IPS-18c (cell line): ENCODE measurements around the gene PPM1N.
"Not testable (repeated sequence)": the region's sequence is repeated elsewhere in the genome, so short reads cannot be mapped to it uniquely, and the experiment has no call there.

Experiments used
- H3K4me3 ChIP-seq: 2 replicates; pipeline ENCODE4 v1.7.0; 2013; ENCODE audit warnings: low read depth, mild to moderate bottlenecking, low read length, moderate library complexity; ENCODE audit not compliant: insufficient read depth
- H3K9me3 ChIP-seq: one replicate; pipeline ENCODE4 v1.6.1; 2013; ENCODE audit warnings: mild to moderate bottlenecking, low read length, moderate library complexity; ENCODE audit not compliant: control insufficient read depth, insufficient read depth

The PPM1N gene

DNA sequence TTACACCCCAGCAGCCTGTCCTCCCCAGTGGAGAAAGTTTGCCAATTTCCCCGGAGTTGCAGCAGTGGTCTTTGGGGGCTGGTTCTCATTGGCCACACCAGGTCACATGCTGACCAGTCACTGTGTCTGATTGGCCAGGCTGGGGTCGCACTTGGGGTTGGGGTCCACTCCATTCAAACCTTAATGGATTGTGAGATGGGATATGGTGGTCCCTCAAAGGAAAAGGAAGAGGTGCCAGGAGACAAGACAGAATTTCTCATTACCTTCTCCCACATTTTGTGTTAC, 3.4 kb downstream of the PPM1N start:
- Histone ChIP-seq H3K4me3 (0 out of 2 replicates have a peak overlapping the region, but pooled peaks have one; percentile 28), H3K9me3 (no peaks in the 10 kb centered on the region)

- Histone ChIP-seq H3K4me3 (0 out of 2 replicates have a peak overlapping the region, but pooled peaks have one; percentile 28), H3K9me3 (no peaks in the 10 kb centered on the region)
Measured at GRCh38 chr19:45502111-45502510, 3.9 kb downstream of the PPM1N start.

- no peaks in the 10 kb centered on the region for H3K9me3 ChIP-seq
- H3K4me3 ChIP-seq, result no peak overlapping the region
Measured at GRCh38 chr19:45503909-45504308, 5.7 kb downstream of the PPM1N start.

GRCh38 chr19:45505151-45505995, 7.1 kb downstream of the PPM1N start:
- Histone ChIP-seq H3K4me3 (no peak overlapping the region), H3K9me3 (no peaks in the 10 kb centered on the region)

- H3K4me3 ChIP-seq, result peak overlapping the region; percentile 98; the same call in 1 of the 2 replicates
- no peaks in the 10 kb centered on the region for H3K9me3 ChIP-seq
Measured at GRCh38 chr19:45505996-45506245, 7.7 kb downstream of the PPM1N start.

- Histone ChIP-seq H3K4me3 (peak overlapping the region; percentile 98), H3K9me3 (no peaks in the 10 kb centered on the region)
Measured at GRCh38 chr19:45506246-45506988, 8.2 kb downstream of the PPM1N start.

- peak within 1 kb of the TSS; percentile 98 for H3K4me3 ChIP-seq
- H3K9me3 ChIP-seq, result no peaks in the 10 kb centered on the region
Measured at GRCh38 chr19:45506989-45507871, 9.0 kb downstream of the PPM1N start, which contains the start of gene VASP. VASP (plus strand) TSS chr19:45507479; CDS start chr19:45507772, 293 bp downstream.

DNA sequence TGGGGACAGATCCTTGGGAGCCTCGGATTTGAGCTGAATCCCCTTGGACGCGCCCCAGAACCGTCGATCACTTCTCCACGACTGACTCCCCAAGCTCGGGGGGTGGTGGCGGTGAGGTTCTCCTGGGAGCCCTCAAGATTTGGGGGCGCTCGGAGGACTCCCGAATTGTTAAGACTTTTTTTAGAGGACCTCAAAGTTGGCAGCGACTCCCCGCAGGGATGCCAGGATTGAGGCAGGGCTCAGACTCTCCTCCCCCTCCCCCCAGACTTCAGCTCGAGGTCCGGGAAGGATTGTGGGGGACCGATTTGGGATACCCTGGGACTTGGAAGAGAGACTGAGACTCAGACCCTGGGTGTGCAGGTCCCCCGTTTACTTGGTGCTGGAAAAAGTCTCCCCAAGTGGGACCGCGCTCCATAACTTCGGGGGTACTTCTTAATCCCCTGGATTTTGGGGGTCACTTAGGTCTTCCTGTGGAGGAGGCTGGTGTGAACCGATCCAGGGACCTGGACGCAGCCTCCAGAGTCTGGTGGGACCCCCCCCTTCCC, 9.7 kb downstream of the PPM1N start:
- Histone ChIP-seq H3K4me3 (peak overlapping the region; percentile 98), H3K9me3 (no peaks in the 10 kb centered on the region)

DNA sequence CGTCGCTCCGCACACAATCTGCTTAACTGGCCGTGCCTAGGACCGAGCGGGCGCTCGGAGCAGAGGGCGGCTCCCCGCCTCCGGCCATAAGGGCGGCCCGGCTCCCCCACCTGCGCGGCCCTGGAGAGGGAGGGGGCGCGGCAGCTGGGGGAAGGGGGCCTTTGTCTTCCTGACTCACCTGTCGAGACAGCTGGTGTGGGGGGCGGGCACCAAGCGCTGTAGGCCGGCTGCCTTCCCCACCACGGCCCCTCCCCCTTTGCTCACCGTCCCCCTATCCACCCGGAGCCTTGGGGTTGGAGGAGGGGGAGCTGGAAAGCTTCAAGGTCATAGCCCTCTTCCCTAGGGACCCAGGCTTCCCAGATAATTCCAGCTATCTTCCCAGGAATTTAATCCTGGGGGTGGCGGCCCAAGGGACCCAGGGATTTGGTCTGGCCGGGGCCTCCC, 10.2 kb downstream of the PPM1N start:
- Histone ChIP-seq H3K4me3 (peak overlapping the region; percentile 98), H3K9me3 (no peaks in the 10 kb centered on the region)

DNA sequence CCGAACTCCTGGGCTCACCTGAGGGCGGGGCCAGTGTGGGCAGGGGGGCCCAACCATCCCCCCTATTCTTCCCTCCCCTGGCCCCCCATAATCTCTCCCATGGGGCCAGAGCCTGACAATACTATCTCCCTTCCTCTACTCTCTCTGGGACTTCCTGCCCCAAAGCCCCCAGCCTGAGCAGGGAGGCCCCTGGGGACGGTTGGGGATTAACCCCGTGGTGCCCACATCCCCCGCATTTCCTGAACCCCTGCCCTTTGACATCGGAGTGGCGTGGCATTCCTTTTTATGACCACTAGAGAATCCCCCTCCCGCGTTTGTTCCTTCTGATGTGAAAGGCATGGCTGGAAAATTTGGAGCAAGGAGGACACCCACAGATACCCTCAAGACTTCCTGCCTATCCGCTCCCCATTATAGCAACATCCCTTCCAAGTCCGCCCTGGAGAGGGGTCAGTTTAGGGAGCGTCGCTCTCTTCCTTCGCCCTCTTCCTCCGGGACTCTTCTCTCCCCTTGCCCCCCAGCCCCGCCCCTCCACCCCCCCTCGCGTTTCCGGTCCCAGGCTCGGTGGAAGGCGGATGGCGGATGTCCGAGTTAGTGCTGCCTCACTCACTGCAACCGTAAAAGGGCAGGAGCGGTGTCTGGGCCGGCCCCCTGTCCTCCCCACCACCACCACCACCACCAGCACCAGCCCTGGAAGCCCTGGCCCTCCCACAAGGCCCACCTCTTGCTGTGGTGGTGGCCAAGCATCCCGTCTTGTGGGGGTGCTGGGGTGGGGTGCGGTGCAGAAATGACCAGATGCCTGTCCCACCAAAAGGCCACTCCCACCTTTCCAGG, 10.8 kb downstream of the PPM1N start:
- Histone ChIP-seq H3K9me3 (no peaks in the 10 kb centered on the region), H3K4me3 (peak overlapping the region; percentile 98)

GRCh38 chr19:45509692-45510015, 11.4 kb downstream of the PPM1N start:
- Histone ChIP-seq H3K4me3 (peak overlapping the region; percentile 98), H3K9me3 (no peaks in the 10 kb centered on the region)

DNA sequence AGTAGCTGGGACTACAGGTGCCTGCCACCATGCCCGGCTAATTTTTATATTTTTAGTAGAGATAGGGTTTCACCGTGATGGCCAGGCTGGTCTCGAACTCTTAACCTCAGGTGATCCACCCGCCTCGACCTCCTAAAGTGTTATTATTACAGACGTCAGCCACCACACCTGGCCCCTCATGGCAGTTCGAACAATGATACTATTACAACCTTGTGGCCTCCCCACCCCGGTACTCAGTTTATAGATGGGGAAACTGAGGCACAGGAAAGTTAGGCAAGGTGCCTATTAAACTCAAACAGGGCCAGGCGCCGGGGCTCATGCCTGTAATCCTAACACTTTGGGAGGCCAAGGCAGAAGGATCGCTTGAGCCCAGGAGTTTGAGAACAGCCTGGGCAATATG, 12.1 kb downstream of the PPM1N start:
- not testable (repeated sequence) for H3K4me3 ChIP-seq, H3K9me3 ChIP-seq

DNA sequence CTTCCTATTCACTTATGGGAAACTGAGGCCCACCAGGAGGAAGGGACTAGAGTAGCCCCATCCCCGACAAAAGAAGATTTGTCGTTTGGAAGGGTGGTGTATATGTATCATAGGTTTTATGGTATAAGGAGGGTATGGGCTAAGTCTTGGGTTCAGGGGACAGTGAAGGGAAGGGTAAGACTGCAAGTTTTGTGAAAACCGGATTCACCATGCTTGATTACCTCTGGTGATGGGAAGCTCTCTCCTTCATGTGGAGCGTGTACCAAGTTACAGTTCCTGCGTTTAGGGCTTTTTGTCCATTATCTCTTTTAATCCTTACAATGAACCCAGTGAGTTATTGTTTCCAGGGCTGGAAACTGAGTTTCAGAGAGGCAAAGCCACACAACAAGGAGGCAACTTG, 12.8 kb downstream of the PPM1N start:
- Histone ChIP-seq H3K9me3 (no peaks in the 10 kb centered on the region), H3K4me3 (no peak overlapping the region)

GRCh38 chr19:45512881-45513483, 14.7 kb downstream of the PPM1N start:
- H3K4me3 ChIP-seq, result no peak overlapping the region

DNA sequence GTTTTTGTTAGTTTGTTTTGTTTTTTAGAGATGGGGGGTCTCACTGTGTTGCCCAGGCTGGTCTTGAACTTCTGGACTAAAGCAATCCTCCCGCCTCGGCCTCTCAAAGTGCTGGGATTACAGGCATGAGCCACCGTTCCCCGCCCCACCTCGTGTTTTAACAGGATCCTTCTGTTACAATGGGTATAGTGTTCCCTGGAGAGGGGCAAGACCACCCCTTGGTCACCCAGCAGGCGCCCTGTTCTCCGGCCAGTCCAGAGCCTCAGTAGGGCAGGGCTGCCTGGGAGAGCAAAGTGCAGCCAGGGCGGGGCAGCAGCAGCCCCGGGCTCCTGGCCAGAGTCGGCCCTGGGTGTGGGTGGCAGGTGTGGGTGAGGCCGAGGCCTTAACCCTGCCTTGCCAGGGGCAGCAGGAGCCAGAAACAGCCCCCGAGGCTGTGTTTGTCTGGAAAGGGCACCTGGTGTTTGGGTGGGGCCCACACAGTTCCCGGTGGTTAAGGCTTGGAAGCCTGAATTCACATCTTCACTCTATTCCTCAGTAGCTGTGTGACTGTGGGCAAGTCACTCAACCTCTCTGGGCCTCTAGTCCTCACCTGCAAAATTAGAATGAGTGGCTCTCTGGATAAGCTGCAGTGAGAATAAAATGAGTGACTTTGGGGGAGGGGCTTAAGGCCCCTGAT, 16.3 kb downstream of the PPM1N start:
- Histone ChIP-seq H3K9me3 (no peaks in the 10 kb centered on the region), H3K4me3 (no peak overlapping the region)

More at GRCh38 chr19:45512881-45513483, 14.7 kb downstream of the PPM1N start:
- no peaks in the 10 kb centered on the region for H3K9me3 ChIP-seq

GRCh38 chr19:45515081-45515624, 16.9 kb downstream of the PPM1N start:
- no peak overlapping the region for H3K4me3 ChIP-seq
- H3K9me3 ChIP-seq, result no peaks in the 10 kb centered on the region
